Stimulated activated naive CD8-positive, alpha-beta T cell treated with anti-CD3 and anti-CD28 coated beads, Interleukin-15, Interleukin-2, amounts not matched to agents 100 ng/mL and 50 ng/mL, for 24 hours (primary cell): ENCODE results near the gene NSF.
"Not testable (repeated sequence)": the region's sequence is repeated elsewhere in the genome, so short reads cannot be mapped to it uniquely, and the experiment has no call there.

Source experiments
- H3K27ac Mint-ChIP-seq: one replicate; pipeline ENCODE4 v1.8.0; 2021; ENCODE audit warnings: mild to moderate bottlenecking, mixed read lengths
- H3K27me3 Mint-ChIP-seq: one replicate; pipeline ENCODE4 v1.8.0; 2021; ENCODE audit warnings: mixed read lengths
- H3K36me3 Mint-ChIP-seq: one replicate; pipeline ENCODE4 v1.8.0; 2021; ENCODE audit warnings: low read depth, mixed read lengths
- H3K4me1 Mint-ChIP-seq: one replicate; pipeline ENCODE4 v1.8.0; 2021; ENCODE audit warnings: low read depth, mixed read lengths
- H3K4me3 Mint-ChIP-seq: one replicate; pipeline ENCODE4 v1.8.0; 2021; ENCODE audit warnings: mild to moderate bottlenecking, mixed read lengths
- H3K9me3 Mint-ChIP-seq: one replicate; pipeline ENCODE4 v1.8.0; 2021; ENCODE audit warnings: mixed read lengths

The NSF gene

GRCh38 chr17:46785696-46786095 lies 195.2 kb downstream of the NSF start:
- H3K27ac Mint-ChIP-seq = no peak overlapping the region
- no peaks in the 10 kb centered on the region for H3K4me1 Mint-ChIP-seq
- H3K4me3 Mint-ChIP-seq = no peak overlapping the region
- no peaks in the 10 kb centered on the region for H3K36me3 Mint-ChIP-seq
- H3K27me3 Mint-ChIP-seq = peaks cover 3% of the 10 kb centered on the region
- H3K9me3 Mint-ChIP-seq = no peaks in the 10 kb centered on the region

DNA sequence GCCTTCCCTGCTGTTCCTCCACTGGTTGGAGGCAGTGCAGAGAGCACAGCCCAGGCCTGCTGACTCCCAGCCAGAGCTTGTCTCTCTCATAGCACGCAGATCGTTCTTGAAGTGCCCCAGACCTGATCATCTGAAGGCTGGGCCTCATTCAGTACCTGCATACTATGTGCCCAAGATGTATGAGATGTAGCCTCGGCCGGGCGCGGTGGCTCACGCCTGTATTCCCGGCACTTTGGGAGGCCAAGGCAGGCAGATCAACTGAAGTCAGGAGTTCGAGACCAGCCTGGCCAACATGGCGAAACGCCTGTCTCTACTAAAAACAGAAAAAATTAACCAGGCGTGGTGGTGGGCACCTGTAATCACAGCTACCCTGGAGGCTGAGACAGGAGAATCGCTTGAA lies 197.0 kb downstream of the NSF start:
- Mint-ChIP-seq H3K4me1 (no peaks in the 10 kb centered on the region), H3K27ac (no peak overlapping the region), H3K4me3 (no peak overlapping the region), H3K36me3 (no peaks in the 10 kb centered on the region), H3K9me3 (no peaks in the 10 kb centered on the region), H3K27me3 (peaks cover 11% of the 10 kb centered on the region)

DNA sequence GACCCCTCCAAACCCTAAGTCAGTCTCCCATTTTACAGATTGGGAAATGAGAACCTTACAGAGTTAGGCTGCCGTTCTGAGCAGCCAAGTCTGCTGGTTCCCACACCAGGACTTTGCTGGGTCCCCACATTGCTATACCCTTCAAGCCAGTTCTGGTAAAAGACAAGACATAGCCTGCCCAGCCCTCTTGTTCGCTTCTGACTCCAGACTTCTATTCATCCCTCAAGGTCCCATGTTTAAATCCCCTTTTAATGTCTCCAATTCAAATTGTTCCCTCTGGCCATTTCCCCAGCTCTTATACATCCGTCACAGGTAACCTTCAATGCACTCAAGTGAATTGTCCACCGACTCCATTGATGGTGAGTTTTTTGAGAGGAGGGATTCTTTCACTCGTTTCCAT lies 197.8 kb downstream of the NSF start:
- Mint-ChIP-seq H3K9me3 (no peaks in the 10 kb centered on the region), H3K4me3 (no peak overlapping the region), H3K27me3 (peaks cover 11% of the 10 kb centered on the region), H3K36me3 (no peaks in the 10 kb centered on the region), H3K27ac (no peak overlapping the region), H3K4me1 (no peaks in the 10 kb centered on the region)

DNA sequence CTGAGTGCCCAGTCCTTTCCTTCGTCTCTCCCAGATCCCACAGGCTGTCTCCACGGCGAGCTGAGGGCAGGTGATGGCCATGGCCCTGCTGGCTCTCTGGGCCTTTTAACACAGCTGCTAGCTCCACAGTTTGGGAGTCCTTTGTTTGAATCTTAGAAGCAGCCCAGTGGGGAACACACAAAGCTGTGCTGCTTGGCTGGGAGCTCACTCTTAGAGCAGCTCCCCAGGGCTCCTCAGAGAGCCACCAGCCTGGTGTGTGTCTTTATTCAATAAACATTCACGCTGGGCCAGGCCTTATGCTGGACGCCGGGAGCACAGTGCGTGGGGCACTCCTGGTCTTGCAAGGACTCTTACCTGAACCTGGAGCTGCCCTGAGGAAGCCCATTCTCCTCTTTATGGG lies 198.3 kb downstream of the NSF start:
- Mint-ChIP-seq H3K9me3 (no peaks in the 10 kb centered on the region), H3K4me3 (no peak overlapping the region), H3K4me1 (no peaks in the 10 kb centered on the region), H3K27me3 (peaks cover 12% of the 10 kb centered on the region), H3K36me3 (no peaks in the 10 kb centered on the region), H3K27ac (no peak overlapping the region)

- Mint-ChIP-seq H3K36me3 (no peaks in the 10 kb centered on the region), H3K27me3 (peaks cover 15% of the 10 kb centered on the region), H3K27ac (no peak overlapping the region), H3K4me1 (no peaks in the 10 kb centered on the region), H3K4me3 (no peak overlapping the region), H3K9me3 (no peaks in the 10 kb centered on the region)
Measured at GRCh38 chr17:46789610-46790009, 199.1 kb downstream of the NSF start.

- Mint-ChIP-seq H3K27ac (no peak overlapping the region), H3K36me3 (no peaks in the 10 kb centered on the region), H3K4me3 (no peak overlapping the region), H3K27me3 (peaks cover 15% of the 10 kb centered on the region), H3K9me3 (no peaks in the 10 kb centered on the region), H3K4me1 (no peaks in the 10 kb centered on the region)
Measured at GRCh38 chr17:46790216-46790615, 199.7 kb downstream of the NSF start.

- Mint-ChIP-seq H3K9me3 (no peaks in the 10 kb centered on the region), H3K4me3 (no peak overlapping the region)
Measured at GRCh38 chr17:46791531-46791930, 201.1 kb downstream of the NSF start.

DNA sequence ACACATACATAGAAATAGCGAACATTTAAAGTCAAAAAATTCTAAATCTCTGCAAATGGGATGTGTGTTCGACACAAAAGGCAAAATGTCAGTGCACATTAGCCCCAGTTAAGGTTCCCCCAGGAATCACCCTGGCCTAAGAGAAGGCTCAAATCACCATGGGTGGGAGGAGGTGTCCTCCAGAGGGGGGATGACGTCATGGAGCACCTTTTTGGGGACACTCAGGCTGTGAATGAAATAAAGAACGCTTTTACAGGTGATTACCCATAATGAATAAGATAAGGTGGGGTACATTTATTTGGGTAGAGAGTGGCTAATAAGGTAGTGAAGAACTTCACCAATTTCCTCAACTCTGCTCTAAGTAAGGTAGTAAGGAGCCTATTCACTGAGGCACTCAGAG lies 201.6 kb downstream of the NSF start:
- no peak overlapping the region for H3K4me3 Mint-ChIP-seq
- peaks cover 20% of the 10 kb centered on the region for H3K27me3 Mint-ChIP-seq
- no peaks in the 10 kb centered on the region for H3K9me3 Mint-ChIP-seq
- H3K4me1 Mint-ChIP-seq = no peaks in the 10 kb centered on the region
- no peaks in the 10 kb centered on the region for H3K36me3 Mint-ChIP-seq
- H3K27ac Mint-ChIP-seq = no peak overlapping the region

More at GRCh38 chr17:46791531-46791930, 201.1 kb downstream of the NSF start:
- no peaks in the 10 kb centered on the region for H3K4me1 Mint-ChIP-seq
- H3K27me3 Mint-ChIP-seq = peaks cover 20% of the 10 kb centered on the region
- H3K36me3 Mint-ChIP-seq = no peaks in the 10 kb centered on the region
- H3K27ac Mint-ChIP-seq = no peak overlapping the region

DNA sequence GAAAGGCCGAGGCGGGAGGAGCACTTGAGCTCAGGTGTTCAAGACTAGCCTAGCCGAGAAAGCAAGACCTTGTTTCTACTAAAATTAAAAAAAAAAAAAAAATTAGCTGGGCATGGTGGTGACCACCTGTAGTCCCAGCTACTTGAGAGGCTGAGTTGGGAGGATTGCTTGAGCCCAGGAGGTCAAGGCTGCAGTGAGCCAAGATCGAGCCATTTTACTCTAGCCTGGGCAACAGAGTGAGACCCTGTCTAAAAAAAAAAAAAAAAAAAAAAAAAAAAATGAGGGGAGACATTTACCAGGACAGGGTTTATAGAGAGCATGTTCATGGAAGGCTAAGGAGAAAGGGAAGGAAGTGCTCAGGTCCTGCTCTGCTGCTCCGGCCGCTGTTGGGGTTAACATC lies 202.6 kb downstream of the NSF start:
- H3K4me3 Mint-ChIP-seq, H3K4me1 Mint-ChIP-seq, H3K9me3 Mint-ChIP-seq, H3K27ac Mint-ChIP-seq, H3K36me3 Mint-ChIP-seq: not testable (repeated sequence)
- peaks cover 20% of the 10 kb centered on the region for H3K27me3 Mint-ChIP-seq

DNA sequence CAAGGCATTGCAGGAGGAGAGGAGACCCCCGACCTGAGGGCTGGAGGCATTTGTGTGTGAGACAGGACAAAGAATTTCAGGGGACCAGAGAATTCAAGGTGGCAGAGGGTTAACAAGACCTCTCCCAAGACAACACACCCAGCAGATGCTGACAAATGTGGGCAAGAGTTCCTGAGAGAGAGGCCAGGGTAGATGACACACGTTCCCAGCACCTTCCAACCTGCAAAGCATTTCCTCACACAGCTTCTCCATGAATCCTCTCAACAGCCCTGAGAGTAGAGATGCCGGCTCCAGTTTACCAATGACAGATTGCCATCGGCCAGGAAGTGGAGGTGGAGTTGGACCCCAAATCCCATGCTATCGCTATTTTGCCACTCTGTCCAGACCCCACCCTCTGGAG lies 203.1 kb downstream of the NSF start:
- Mint-ChIP-seq H3K27me3 (peaks cover 20% of the 10 kb centered on the region), H3K27ac (no peak overlapping the region), H3K36me3 (no peaks in the 10 kb centered on the region), H3K9me3 (no peaks in the 10 kb centered on the region), H3K4me3 (no peak overlapping the region), H3K4me1 (no peaks in the 10 kb centered on the region)

- no peak overlapping the region for H3K4me3 Mint-ChIP-seq
- no peak overlapping the region for H3K27ac Mint-ChIP-seq
- H3K27me3 Mint-ChIP-seq = peaks cover 20% of the 10 kb centered on the region
Measured at GRCh38 chr17:46794318-46794717, 203.8 kb downstream of the NSF start.

GRCh38 chr17:46795379-46795952 lies 205.0 kb downstream of the NSF start:
- H3K36me3 Mint-ChIP-seq = no peaks in the 10 kb centered on the region
- H3K27me3 Mint-ChIP-seq = peaks cover 21% of the 10 kb centered on the region
- H3K9me3 Mint-ChIP-seq = no peaks in the 10 kb centered on the region
- H3K27ac Mint-ChIP-seq = no peak overlapping the region
- no peaks in the 10 kb centered on the region for H3K4me1 Mint-ChIP-seq
- H3K4me3 Mint-ChIP-seq = no peak overlapping the region

More at GRCh38 chr17:46794318-46794717, 203.8 kb downstream of the NSF start:
- no peaks in the 10 kb centered on the region for H3K36me3 Mint-ChIP-seq
- H3K9me3 Mint-ChIP-seq = no peaks in the 10 kb centered on the region
- no peaks in the 10 kb centered on the region for H3K4me1 Mint-ChIP-seq

GRCh38 chr17:46796084-46796483 lies 205.6 kb downstream of the NSF start:
- Mint-ChIP-seq H3K36me3 (no peaks in the 10 kb centered on the region), H3K27me3 (peaks cover 20% of the 10 kb centered on the region), H3K27ac (no peak overlapping the region), H3K4me3 (no peak overlapping the region), H3K9me3 (no peaks in the 10 kb centered on the region), H3K4me1 (no peaks in the 10 kb centered on the region)

DNA sequence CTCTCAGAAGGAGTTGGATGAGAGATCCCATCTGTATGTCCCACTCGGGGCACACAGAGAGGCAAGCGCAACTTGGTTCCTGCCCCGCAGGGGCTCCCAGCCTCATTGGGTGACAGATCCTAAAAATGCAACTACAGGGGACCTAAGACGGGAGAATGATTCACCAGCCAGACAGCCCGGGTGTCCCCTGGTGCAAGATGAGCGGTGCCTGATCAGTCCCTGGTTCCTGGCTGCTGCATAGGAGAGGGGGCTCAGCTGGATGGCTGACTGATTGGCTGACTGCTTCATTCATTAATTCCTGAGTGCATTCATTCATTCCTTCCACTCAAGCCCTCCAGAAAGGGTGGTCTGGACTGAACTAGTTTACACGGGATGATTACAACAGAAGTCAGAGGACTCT lies 206.1 kb downstream of the NSF start:
- no peaks in the 10 kb centered on the region for H3K9me3 Mint-ChIP-seq
- H3K36me3 Mint-ChIP-seq = no peaks in the 10 kb centered on the region
- no peaks in the 10 kb centered on the region for H3K4me1 Mint-ChIP-seq
- no peak overlapping the region for H3K4me3 Mint-ChIP-seq
- no peak overlapping the region for H3K27ac Mint-ChIP-seq
- peaks cover 17% of the 10 kb centered on the region for H3K27me3 Mint-ChIP-seq

DNA sequence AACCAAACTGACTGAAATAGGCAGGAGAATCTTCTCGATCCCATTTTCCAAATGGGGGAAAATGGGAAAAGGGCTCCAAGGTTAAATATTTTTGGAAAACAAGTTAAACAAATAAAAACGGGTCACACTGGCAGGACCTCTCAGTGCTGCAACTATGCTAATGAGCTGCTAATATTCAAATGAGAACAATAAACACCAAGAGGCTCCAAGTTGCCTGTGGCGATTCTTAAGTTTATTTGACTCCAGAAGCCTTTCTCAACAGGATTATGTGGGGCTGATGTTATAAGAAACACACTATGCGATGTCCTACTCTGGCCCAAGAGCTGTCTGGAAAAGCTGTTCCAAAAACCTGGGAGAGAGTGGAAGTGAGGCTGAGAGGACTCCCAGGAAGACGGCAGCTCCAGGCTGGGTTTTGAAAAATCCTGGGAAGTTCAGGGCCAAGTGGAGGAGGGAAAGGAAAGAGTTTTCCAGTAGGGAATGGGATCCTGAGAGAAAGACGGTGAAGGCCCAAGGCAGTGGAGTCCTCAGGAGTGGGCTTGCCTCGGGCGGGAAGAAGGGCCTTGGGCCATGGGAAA lies 206.6 kb downstream of the NSF start:
- Mint-ChIP-seq H3K4me3 (no peak overlapping the region), H3K27me3 (peaks cover 16% of the 10 kb centered on the region), H3K36me3 (no peaks in the 10 kb centered on the region), H3K4me1 (no peaks in the 10 kb centered on the region), H3K27ac (no peak overlapping the region), H3K9me3 (no peaks in the 10 kb centered on the region)

- no peaks in the 10 kb centered on the region for H3K36me3 Mint-ChIP-seq
- no peaks in the 10 kb centered on the region for H3K9me3 Mint-ChIP-seq
- H3K4me3 Mint-ChIP-seq = no peak overlapping the region
- H3K27ac Mint-ChIP-seq = no peak overlapping the region
- H3K4me1 Mint-ChIP-seq = no peaks in the 10 kb centered on the region
- peaks cover 14% of the 10 kb centered on the region for H3K27me3 Mint-ChIP-seq
Measured at GRCh38 chr17:46800573-46800972, 210.1 kb downstream of the NSF start.
